ENCODE measurements around the gene ANXA11.
"Not testable (repeated sequence)": the region's sequence is repeated elsewhere in the genome, so short reads cannot be mapped to it uniquely, and the experiment has no call there.

DNA sequence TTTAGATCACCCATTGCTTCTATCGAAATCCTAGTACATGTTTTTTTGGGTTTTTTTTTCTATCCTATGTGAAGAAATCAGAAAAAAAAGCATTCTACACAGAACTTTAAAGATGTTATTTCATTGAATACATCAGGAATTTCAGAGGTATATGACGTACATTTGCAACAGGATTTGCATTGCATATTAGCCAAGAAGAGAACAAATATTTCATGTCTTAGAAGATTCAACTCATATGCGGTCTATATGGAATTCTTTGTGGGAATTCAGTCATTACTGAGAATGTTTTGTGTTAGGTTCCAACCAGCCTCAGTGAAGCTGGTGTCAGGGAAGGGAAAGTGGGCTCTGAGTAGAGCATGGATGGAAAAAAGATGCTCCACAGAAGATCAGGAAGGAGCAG, 39.0 kb upstream of the ANXA11 start:
- not testable (repeated sequence) for TF ChIP-seq POLR2A (IDR thresholded peaks at IDR 0.05; ENCODE audit: low read depth, low read length); CHD1 (IDR thresholded peaks at IDR 0.05; ENCODE audit: low read depth, low read length); MAZ (IDR thresholded peaks at IDR 0.05; ENCODE audit: borderline replicate concordance, low read depth, low read length); CEBPB (IDR thresholded peaks at IDR 0.05; ENCODE audit: low read depth, low read length); SMC3 (IDR thresholded peaks at IDR 0.05; ENCODE audit: low read depth, low read length); MAFK (IDR thresholded peaks at IDR 0.05; ENCODE audit: low read depth, low read length); RAD21 (IDR thresholded peaks at IDR 0.05; ENCODE audit: low read length); RFX5 (IDR thresholded peaks at IDR 0.05; ENCODE audit: low read depth, low read length); RCOR1 (IDR thresholded peaks at IDR 0.05; ENCODE audit: insufficient replicate concordance, low read length)
- TF ChIP-seq, protein P1, sequence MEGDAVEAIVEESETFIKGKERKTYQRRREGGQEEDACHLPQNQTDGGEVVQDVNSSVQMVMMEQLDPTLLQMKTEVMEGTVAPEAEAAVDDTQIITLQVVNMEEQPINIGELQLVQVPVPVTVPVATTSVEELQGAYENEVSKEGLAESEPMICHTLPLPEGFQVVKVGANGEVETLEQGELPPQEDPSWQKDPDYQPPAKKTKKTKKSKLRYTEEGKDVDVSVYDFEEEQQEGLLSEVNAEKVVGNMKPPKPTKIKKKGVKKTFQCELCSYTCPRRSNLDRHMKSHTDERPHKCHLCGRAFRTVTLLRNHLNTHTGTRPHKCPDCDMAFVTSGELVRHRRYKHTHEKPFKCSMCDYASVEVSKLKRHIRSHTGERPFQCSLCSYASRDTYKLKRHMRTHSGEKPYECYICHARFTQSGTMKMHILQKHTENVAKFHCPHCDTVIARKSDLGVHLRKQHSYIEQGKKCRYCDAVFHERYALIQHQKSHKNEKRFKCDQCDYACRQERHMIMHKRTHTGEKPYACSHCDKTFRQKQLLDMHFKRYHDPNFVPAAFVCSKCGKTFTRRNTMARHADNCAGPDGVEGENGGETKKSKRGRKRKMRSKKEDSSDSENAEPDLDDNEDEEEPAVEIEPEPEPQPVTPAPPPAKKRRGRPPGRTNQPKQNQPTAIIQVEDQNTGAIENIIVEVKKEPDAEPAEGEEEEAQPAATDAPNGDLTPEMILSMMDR (conservative IDR thresholded peaks at IDR 0.05; ENCODE audit: low read depth, low read length): not testable (repeated sequence)
- TF ChIP-seq, protein P2, sequence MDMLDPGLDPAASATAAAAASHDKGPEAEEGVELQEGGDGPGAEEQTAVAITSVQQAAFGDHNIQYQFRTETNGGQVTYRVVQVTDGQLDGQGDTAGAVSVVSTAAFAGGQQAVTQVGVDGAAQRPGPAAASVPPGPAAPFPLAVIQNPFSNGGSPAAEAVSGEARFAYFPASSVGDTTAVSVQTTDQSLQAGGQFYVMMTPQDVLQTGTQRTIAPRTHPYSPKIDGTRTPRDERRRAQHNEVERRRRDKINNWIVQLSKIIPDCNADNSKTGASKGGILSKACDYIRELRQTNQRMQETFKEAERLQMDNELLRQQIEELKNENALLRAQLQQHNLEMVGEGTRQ (IDR thresholded peaks at IDR 0.05; ENCODE audit: low read depth, low read length): not testable (repeated sequence)
- TF ChIP-seq, protein P3, sequence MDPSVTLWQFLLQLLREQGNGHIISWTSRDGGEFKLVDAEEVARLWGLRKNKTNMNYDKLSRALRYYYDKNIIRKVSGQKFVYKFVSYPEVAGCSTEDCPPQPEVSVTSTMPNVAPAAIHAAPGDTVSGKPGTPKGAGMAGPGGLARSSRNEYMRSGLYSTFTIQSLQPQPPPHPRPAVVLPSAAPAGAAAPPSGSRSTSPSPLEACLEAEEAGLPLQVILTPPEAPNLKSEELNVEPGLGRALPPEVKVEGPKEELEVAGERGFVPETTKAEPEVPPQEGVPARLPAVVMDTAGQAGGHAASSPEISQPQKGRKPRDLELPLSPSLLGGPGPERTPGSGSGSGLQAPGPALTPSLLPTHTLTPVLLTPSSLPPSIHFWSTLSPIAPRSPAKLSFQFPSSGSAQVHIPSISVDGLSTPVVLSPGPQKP (IDR thresholded peaks at IDR 0.05; ENCODE audit: borderline replicate concordance, low read depth, low read length): not testable (repeated sequence)
